Measurements from ENCODE around the gene ELANE.

The ELANE gene

DNA sequence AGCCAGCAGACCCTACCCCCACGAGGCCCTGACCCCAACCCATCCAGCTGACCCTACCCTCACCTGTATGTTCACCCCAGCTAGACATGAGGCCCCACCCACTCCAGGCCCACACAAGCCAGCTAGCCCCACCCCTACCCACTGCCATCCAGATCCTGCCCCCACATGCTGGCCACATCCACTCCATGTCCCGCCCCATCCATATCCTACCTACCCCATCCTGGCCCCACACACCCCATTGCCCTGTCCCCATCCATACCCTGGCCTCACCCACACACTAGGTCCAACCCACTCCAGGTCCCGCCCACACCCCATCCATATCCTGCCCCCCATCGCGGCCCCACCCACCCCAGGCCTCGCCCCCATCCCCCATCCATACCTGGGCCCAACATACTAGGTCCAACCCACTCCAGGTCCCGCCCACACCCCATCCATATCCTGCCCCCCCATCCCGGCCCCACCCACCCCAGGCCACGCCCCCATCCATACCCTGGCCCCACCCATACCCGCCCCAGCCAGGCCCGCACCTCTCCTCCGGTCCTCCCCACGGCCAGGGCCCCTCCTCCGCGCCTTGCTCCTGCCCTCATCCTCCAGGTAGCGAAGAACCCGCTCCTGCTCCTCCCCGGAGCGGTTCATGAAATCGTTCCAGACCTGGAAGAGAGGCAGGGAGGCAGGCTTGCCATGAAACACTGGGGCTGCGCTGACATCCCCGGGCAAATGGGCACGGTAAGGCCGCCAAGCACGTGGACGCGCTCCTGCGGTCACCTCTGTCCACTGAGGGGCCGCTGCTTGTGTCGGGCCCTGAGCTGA lies 48.4 kb downstream of the ELANE start:
- no peak for DNase-seq

DNA sequence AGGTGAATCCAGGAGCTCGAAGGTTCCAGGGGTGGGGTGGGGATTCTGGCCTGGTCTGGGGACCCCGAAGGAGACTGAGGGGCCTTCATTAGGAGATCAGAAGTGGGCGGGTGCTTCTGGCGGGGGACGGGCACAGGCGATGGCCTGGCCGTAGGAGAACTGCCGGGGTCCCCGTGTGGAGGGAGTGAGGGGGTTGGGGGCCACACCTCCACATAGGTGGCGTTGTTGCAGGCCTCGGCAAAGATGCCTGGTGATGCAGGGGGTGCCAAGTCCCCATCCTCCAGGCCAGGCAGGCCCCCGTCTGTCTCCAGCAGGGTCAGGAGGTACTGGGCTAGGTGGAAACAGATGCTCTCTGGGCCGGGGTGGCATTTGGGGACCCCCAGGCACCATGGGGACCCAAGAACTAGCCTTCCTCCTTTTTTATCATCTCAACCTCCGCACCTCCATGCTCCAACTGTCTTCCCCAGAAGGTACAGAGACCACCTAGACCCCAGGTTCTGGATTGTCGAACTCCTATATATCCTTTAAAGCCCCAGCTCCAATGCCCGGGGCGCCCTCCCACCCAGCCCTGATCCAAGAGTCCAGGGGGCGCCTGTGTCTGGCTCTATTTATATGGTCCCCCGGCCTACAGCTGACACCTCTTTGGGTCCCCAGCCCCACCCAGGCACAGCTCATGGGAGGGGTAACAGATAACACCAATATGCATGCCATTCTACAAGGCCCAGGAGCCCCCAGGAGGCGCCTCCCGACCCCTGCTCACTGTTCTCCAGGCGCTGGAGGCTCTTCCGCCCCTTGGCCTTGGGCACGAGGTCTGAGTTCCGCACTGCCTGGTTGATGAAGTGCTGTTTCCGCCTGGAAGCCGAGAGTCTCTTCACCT lies 49.4 kb downstream of the ELANE start:
- DNase-seq = no peak

DNA sequence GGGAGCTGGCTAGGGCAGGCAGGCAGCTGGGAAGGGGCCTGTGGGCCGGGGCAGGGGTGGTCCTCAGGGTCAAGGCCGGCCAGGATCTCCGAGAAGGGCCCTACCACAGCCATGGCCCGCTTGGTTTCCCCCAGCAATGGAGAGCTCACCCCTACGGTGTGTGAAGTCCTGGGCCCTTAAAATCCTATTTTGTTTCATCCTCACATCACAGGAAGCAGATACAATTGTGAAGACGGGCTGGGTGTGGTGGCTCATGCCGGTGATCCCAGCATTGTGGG lies 49.9 kb downstream of the ELANE start:
- no peak for DNase-seq

DNA sequence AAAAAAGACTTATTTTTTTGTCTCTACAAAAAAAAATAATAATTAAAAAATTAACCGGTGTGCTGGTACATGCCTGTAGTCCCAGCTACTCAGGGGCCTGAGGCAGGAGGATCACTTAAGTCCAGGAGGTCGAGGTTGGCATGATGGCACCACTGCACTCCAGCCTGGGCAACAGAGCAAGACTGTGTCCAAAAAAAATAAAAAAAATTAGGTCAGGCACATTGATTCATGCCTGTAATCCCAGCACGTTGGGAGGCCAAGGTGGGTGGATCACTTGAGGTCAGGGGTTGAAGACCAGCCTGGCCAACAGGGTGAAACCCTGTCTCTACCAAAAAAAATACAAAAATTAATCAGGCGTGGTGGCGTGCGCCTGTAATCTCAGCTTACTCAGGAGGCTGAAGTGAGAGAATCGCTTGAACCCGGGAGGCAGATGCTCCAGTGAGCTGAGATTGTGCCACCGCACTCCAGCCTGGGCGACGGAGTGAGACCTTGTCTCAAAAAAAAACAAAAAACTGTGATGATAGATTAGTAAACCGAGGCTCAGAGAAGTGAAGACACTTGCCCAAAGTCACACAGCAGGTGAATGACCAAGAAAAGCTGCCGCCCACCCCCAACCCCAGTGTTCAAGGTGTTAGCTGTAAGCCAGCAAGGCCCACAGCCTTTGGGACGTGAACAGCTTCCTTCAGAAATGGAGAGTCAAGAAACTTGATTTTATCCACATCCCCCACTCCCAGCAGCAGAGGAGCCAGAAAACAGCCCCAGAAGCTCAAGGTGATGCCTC lies 50.5 kb downstream of the ELANE start:
- no peak for DNase-seq

DNA sequence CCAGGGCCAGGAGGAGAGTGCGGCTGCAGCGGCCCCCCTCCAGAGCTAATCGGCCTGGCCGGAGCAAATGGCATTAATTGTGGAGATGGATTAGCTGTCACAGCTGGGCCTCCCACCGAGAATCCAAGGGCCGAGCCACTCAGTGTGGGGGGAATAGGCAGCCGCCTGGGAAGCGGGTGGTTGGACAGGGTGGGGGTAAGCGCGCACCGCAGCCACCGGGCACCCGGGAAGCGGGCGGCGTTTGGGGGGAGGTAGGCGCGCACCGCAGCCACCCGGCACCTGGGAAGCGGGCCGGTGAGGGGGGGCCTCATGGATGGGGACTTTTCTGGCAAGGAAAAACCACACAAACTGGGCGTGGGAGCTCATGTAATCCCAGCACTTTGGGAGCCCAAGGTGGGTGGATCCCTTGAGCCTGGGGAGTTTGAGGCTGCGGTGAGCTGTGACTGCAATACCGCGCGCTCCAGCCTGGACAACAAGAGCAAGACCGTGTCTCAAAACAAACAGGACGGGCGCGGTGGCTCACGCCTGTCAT lies 51.2 kb downstream of the ELANE start:
- no peak for DNase-seq

DNA sequence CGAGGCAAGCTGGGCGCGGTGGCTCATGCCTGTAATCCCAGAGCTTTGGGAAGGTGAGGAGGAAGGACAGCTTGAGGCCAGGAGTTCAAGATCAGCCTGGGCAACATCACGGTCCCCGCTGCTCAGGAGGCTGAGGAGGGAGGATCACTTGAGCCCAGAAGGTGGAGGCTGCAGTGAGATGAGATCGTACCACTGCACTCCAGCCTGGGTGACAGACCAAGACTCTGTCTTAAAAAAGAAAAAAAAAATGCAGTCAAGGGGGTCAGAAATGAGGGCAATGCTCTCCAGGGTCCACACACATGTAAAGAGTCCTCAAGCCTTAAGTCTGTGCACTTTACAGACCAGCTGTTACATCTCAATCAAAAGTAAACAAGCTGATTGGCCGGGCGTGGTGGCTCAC lies 52.4 kb downstream of the ELANE start:
- DNase-seq = no peak

Data from bone marrow (tissue), 2 donors.